Stimulated activated naive CD8-positive, alpha-beta T cell treated with anti-CD3 and anti-CD28 coated beads, Interleukin-15, amount 100 ng/mL, for 72 hours (primary cell): ENCODE data around the gene TNIK.
"Not testable (repeated sequence)": the region's sequence is repeated elsewhere in the genome, so short reads cannot be mapped to it uniquely, and the experiment has no call there.

ENCODE experiments used
- ATAC-seq: fragments of 150-1000 bp; cut with Tn5 transposase; 2 replicates; pipeline ENCODE4 v1.10.0; 2021; ENCODE audit warnings: mild to moderate bottlenecking, moderate library complexity
- DNase-seq, 2 donors: peaks; one replicate each; pipeline ENCODE4 v3.0.0; 2021 to 2022
- H3K27ac Mint-ChIP-seq, 2 donors: one replicate each; pipeline ENCODE4 v1.8.0; 2022; ENCODE audit warnings: mild to moderate bottlenecking in 2 of 2, mixed read lengths in 2 of 2, moderate library complexity in 2 of 2
- H3K27me3 Mint-ChIP-seq: one replicate; pipeline ENCODE4 v1.8.0; 2022; ENCODE audit warnings: mixed read lengths
- H3K4me1 Mint-ChIP-seq: one replicate; pipeline ENCODE4 v1.8.0; 2022; ENCODE audit warnings: mild to moderate bottlenecking, mixed read lengths
- H3K4me3 Mint-ChIP-seq, 2 donors: one replicate each; pipeline ENCODE4 v1.8.0; 2022; ENCODE audit warnings: mild to moderate bottlenecking in 2 of 2, mixed read lengths in 2 of 2, moderate library complexity in 1 of 2
- H3K9me3 Mint-ChIP-seq, 2 donors: one replicate each; pipeline ENCODE4 v1.8.0; 2022; ENCODE audit warnings: mixed read lengths in 2 of 2

TNIK gene

GRCh38 chr3:171379281-171379680 lies 80.9 kb downstream of the TNIK start:
- Mint-ChIP-seq H3K27ac (no peak overlapping the region), H3K4me1 (peaks cover 9% of the 10 kb centered on the region)
- DNase-seq = no peak

DNA sequence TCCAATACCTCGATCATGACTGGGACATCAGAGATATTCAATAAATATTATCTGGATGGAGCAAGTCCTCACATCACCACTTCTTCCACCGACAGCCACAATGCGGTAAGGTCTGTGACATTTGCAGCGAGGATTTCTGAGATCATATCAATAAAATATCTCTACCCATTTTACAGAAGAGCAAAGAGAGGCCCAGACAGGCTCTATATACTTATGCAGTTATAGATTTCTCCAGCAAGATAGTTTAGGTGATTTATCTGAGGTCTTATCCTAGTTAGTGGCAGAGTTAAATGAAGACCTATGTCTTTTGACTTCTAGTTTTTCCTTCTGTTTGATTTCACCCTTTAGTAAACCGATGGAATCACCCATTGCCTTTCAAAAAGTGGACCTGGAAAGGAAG lies 81.6 kb downstream of the TNIK start:
- H3K4me1 Mint-ChIP-seq = peaks cover 2% of the 10 kb centered on the region
- DNase-seq (no peak), ATAC-seq (no peak)
- no peak overlapping the region for H3K4me3 Mint-ChIP-seq
- H3K27me3 Mint-ChIP-seq = no peaks in the 10 kb centered on the region
- H3K9me3 Mint-ChIP-seq = no peaks in the 10 kb centered on the region
- H3K27ac Mint-ChIP-seq = peak overlapping the region in 1 of 2 donors; percentile 65

More at GRCh38 chr3:171379281-171379680, 80.9 kb downstream of the TNIK start:
- H3K4me3 Mint-ChIP-seq = no peak overlapping the region
- ATAC-seq = no peak
- no peaks in the 10 kb centered on the region for H3K9me3 Mint-ChIP-seq
- no peaks in the 10 kb centered on the region for H3K27me3 Mint-ChIP-seq

DNA sequence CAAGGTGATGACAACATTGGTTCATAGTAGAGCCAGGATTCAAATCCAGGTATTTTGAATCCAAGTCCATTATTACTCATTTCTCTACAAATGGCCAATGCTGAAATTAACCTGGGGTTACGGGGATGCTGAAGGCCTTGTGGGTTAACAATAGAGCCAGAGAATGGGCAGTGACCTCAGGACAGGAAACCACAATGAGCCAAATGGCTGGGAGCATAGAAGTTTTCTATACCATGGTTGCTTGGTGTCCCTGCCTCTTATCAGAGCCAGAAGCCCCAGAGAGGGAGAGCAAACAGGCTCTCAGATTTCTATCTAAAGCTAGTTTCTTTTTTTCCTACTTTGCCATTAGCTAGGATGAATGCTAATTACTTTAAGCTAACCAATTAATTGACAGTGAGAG lies 82.3 kb downstream of the TNIK start:
- no peak overlapping the region for H3K27ac Mint-ChIP-seq
- DNase-seq = no peak
- no peak for ATAC-seq
- no peaks in the 10 kb centered on the region for H3K9me3 Mint-ChIP-seq
- no peaks in the 10 kb centered on the region for H3K4me1 Mint-ChIP-seq
- H3K27me3 Mint-ChIP-seq = no peaks in the 10 kb centered on the region
- H3K4me3 Mint-ChIP-seq = no peak overlapping the region

DNA sequence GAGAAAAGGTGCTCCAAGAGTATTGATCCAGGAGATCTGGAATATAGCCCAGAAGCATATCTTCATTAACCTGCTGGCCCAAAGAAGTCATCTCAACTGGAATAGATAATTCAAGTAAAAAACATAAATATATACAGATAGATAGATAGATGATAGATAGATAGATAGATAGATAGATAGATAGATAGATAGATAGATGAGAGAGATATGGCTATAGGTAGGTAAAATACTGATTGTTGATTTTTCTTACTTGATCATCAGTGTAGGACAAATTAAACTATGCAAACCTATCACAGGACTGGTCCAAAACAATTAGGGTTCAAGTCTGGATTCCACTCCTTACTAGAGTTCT lies 83.6 kb downstream of the TNIK start:
- DNase-seq = no peak
- Mint-ChIP-seq H3K4me1 (peaks cover 3% of the 10 kb centered on the region), H3K9me3 (no peaks in the 10 kb centered on the region), H3K27ac (no peak overlapping the region), H3K27me3 (no peaks in the 10 kb centered on the region), H3K4me3 (no peak overlapping the region)
- ATAC-seq = no peak

GRCh38 chr3:171375666-171376595 lies 84.3 kb downstream of the TNIK start:
- Mint-ChIP-seq H3K27ac (peak overlapping the region in 1 of 2 donors; percentile 79), H3K4me3 (no peak overlapping the region), H3K27me3 (no peaks in the 10 kb centered on the region), H3K9me3 (no peaks in the 10 kb centered on the region), H3K4me1 (peaks cover 9% of the 10 kb centered on the region)
- no peak for DNase-seq
- ATAC-seq = peak; percentile 43

GRCh38 chr3:171374661-171375285 lies 85.4 kb downstream of the TNIK start:
- no peak for ATAC-seq
- Mint-ChIP-seq H3K27me3 (no peaks in the 10 kb centered on the region), H3K9me3 (no peaks in the 10 kb centered on the region), H3K4me1 (peaks cover 18% of the 10 kb centered on the region), H3K27ac (no peak overlapping the region), H3K4me3 (no peak overlapping the region)
- no peak for DNase-seq

- Mint-ChIP-seq H3K4me1 (peaks cover 20% of the 10 kb centered on the region), H3K27ac (no peak overlapping the region), H3K27me3 (no peaks in the 10 kb centered on the region), H3K9me3 (no peaks in the 10 kb centered on the region), H3K4me3 (no peak overlapping the region)
- DNase-seq = no peak
- no peak for ATAC-seq
Observed at GRCh38 chr3:171374260-171374659, 85.9 kb downstream of the TNIK start.

- Mint-ChIP-seq H3K27ac (no peak overlapping the region), H3K4me3 (no peak overlapping the region), H3K27me3 (no peaks in the 10 kb centered on the region), H3K4me1 (peaks cover 25% of the 10 kb centered on the region), H3K9me3 (no peaks in the 10 kb centered on the region)
- DNase-seq (no peak), ATAC-seq (no peak)
Observed at GRCh38 chr3:171373711-171374110, 86.5 kb downstream of the TNIK start.

DNA sequence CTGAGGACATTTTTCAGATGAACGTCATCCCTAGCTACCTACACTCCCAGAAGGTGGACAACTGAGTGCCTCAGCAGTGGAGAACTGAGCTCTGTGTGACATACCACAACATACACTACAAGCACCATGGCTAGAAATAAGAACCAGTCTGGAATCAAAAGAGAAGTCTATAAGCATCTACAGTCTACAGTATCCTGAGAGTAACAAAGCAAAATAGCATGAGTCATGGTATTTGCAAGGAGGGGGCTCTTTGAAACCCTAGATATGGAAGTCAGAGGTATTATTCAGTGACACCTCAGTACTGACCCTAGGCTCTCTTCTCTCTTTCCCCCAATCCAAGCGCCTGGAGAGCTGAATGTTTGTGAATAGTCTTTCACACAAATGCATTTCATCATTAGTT lies 87.5 kb downstream of the TNIK start:
- Mint-ChIP-seq H3K4me1 (peaks cover 25% of the 10 kb centered on the region), H3K27me3 (no peaks in the 10 kb centered on the region), H3K9me3 (no peaks in the 10 kb centered on the region), H3K27ac (no peak overlapping the region), H3K4me3 (no peak overlapping the region)
- peak; percentile 52 for ATAC-seq
- no peak for DNase-seq

DNA sequence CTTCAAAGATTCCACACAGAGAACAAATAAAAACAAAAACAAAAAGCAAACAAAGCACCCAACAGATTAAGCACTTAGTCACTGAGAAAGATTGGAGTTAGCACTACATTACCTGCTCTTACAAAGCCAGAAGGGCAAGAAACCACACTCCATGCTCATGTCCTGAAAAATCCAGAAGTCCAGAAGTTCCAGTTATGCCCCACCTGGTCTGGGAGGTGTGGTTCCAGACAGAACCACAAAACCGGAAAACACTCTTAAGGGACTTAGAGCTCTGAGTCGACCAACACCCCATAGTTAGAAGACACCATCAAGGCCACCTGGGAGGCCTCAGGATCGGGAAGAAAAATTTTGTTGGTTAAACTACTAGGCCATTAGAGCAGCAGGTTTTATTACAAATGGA lies 88.9 kb downstream of the TNIK start:
- ATAC-seq = no peak

GRCh38 chr3:171369156-171369555 lies 91.0 kb downstream of the TNIK start:
- Mint-ChIP-seq H3K4me3 (no peak overlapping the region), H3K27ac (no peak overlapping the region), H3K9me3 (no peaks in the 10 kb centered on the region), H3K27me3 (no peaks in the 10 kb centered on the region), H3K4me1 (peaks cover 32% of the 10 kb centered on the region)
- DNase-seq = no peak
- no peak for ATAC-seq

More for the DNA sequence above, 88.9 kb downstream of the TNIK start:
- Mint-ChIP-seq H3K4me3 (no peak overlapping the region), H3K9me3 (no peaks in the 10 kb centered on the region), H3K27me3 (no peaks in the 10 kb centered on the region), H3K4me1 (peaks cover 25% of the 10 kb centered on the region), H3K27ac (peak overlapping the region in 1 of 2 donors; percentile 61)
- DNase-seq = no peak

GRCh38 chr3:171366738-171367137 lies 93.5 kb downstream of the TNIK start:
- not testable (repeated sequence) for H3K4me3 Mint-ChIP-seq, H3K9me3 Mint-ChIP-seq, H3K27me3 Mint-ChIP-seq, ATAC-seq, H3K27ac Mint-ChIP-seq, DNase-seq
- peaks cover 40% of the 10 kb centered on the region for H3K4me1 Mint-ChIP-seq

- H3K4me3 Mint-ChIP-seq = no peak overlapping the region
- no peaks in the 10 kb centered on the region for H3K27me3 Mint-ChIP-seq
- no peak for DNase-seq
- ATAC-seq = no peak
- no peaks in the 10 kb centered on the region for H3K9me3 Mint-ChIP-seq
- no peak overlapping the region for H3K27ac Mint-ChIP-seq
- H3K4me1 Mint-ChIP-seq = peaks cover 33% of the 10 kb centered on the region
Observed at GRCh38 chr3:171366043-171366442, 94.2 kb downstream of the TNIK start.

GRCh38 chr3:171365489-171365888 lies 94.7 kb downstream of the TNIK start:
- Mint-ChIP-seq H3K9me3 (no peaks in the 10 kb centered on the region), H3K4me1 (peaks cover 33% of the 10 kb centered on the region), H3K27ac (no peak overlapping the region), H3K4me3 (no peak overlapping the region), H3K27me3 (no peaks in the 10 kb centered on the region)
- ATAC-seq (no peak), DNase-seq (no peak)

- no peak for ATAC-seq
- H3K4me1 Mint-ChIP-seq = peaks cover 28% of the 10 kb centered on the region
Observed at GRCh38 chr3:171364500-171364899, 95.7 kb downstream of the TNIK start.

DNA sequence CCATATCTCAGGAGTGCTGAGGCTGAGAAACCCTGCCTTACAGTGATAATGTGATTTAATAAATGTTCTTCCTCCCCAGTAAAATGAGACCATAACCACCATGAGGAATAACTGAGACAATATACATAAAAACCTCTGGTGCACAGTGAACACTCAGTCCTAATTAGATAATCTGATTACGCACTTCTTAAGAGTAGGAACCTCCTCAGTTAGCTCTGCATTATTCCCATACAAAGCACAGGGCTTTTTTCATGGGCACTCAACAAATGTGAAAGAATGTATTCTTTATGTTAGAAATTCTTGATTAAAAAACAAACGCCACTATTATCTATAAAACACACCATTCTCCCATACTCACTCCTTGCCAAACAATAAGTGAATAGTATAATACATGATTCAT lies 97.0 kb downstream of the TNIK start:
- H3K4me1 Mint-ChIP-seq = peaks cover 30% of the 10 kb centered on the region
- ATAC-seq = no peak
- no peak overlapping the region for H3K27ac Mint-ChIP-seq
- H3K9me3 Mint-ChIP-seq = no peaks in the 10 kb centered on the region
- H3K4me3 Mint-ChIP-seq = no peak overlapping the region
- DNase-seq = no peak
- H3K27me3 Mint-ChIP-seq = no peaks in the 10 kb centered on the region

More at GRCh38 chr3:171364500-171364899, 95.7 kb downstream of the TNIK start:
- Mint-ChIP-seq H3K27ac (no peak overlapping the region), H3K4me3 (no peak overlapping the region), H3K9me3 (no peaks in the 10 kb centered on the region), H3K27me3 (no peaks in the 10 kb centered on the region)
- no peak for DNase-seq
